SH-SY5Y (cell line): ENCODE data around the gene GOLGA6L4.
"Not testable (repeated sequence)": the region's sequence is repeated elsewhere in the genome, so short reads cannot be mapped to it uniquely, and the experiment has no call there.

Experiments
- GATA2 ChIP-seq: IDR thresholded peaks from 2 replicates; pipeline ENCODE4 v1.6.1; 2011; ENCODE audit warnings: mild to moderate bottlenecking, low read depth, low read length
- GATA3 ChIP-seq: IDR thresholded peaks from 2 replicates; pipeline ENCODE4 v1.6.1; 2011; ENCODE audit warnings: low read depth, mild to moderate bottlenecking, low read length, moderate library complexity

Gene GOLGA6L4

GRCh38 chr15:84235573-84235972 lies at the start of gene GOLGA6L4:
TSS of gene GOLGA6L4 (plus strand) at chr15:84235773. CDS start at chr15:84235835, 62 bp downstream.
- TF ChIP-seq GATA3, GATA2: not testable (repeated sequence)
